ENCODE measurements around the gene DMAC2L. TPM values are rescaled to one million over a fixed set of nuclear protein-coding genes. Genes with fewer than 3 reads are reported as not detected.

The DMAC2L gene
- total RNA-seq, 4 donors from 2014 or later = 21.1 to 28.3 (median 22.1) TPM

- TF ChIP-seq EP300 (IDR thresholded peaks at IDR 0.05) (no peak), POLR2AphosphoS5 (IDR thresholded peaks at IDR 0.05) (peak; percentile 20), CTCF (IDR thresholded peaks at IDR 0.05) (peak; percentile 66 to 87 (median 82))
- Histone ChIP-seq H3K27ac (peak overlapping the region; percentile 49 to 77 (median 70)), H3K4me1 (peaks cover 0 to 25% (median 0%) of the 10 kb centered on the region in 3 donors), H3K36me3 (peaks cover 0 to 22% of the 10 kb centered on the region in 2 donors), H3K27me3 (no peaks in the 10 kb centered on the region), H3K4me3 (peak overlapping the region; percentile 17 to 20), H3K9me3 (no peaks in the 10 kb centered on the region)
- 0 to 7% methylated on average over 6 of the region's 9 CpGs for WGBS, 2 donors (ENCODE audit: low coverage in 1 of 2)
- peak; percentile 94 for ATAC-seq
These were observed 9.0 kb downstream of the DMAC2L start for GRCh38 chr14:50321009-50321660.

- H3K36me3 ChIP-seq = peaks cover 0 to 31% of the 10 kb centered on the region in 2 donors
- H3K4me3 ChIP-seq = no peak overlapping the region
- no peak overlapping the region for H3K27ac ChIP-seq
- no peaks in the 10 kb centered on the region for H3K27me3 ChIP-seq
- TF ChIP-seq POLR2AphosphoS5 (IDR thresholded peaks at IDR 0.05) (no peak), EP300 (IDR thresholded peaks at IDR 0.05) (no peak), CTCF (IDR thresholded peaks at IDR 0.05) (no peak)
- ATAC-seq = no peak
- H3K9me3 ChIP-seq = no peaks in the 10 kb centered on the region
- H3K4me1 ChIP-seq = peaks cover 0 to 27% (median 10%) of the 10 kb centered on the region in 3 donors
These were observed 19.5 kb downstream of the DMAC2L start for GRCh38 chr14:50331596-50331995.

GRCh38 chr14:50333014-50333509, 20.9 kb downstream of the DMAC2L start:
- Histone ChIP-seq H3K36me3 (peaks cover 0 to 25% of the 10 kb centered on the region in 2 donors), H3K27me3 (no peaks in the 10 kb centered on the region), H3K9me3 (no peaks in the 10 kb centered on the region), H3K4me3 (no peak overlapping the region), H3K27ac (no peak overlapping the region), H3K4me1 (peaks cover 0 to 31% (median 10%) of the 10 kb centered on the region in 3 donors)
- TF ChIP-seq EP300 (IDR thresholded peaks at IDR 0.05) (no peak), CTCF (IDR thresholded peaks at IDR 0.05) (no peak)
- ATAC-seq = peak; percentile 85
- WGBS, 2 donors (ENCODE audit: low coverage in 1 of 2) = 52 to 58% methylated on average over 3 of the region's 3 CpGs

GRCh38 chr14:50334211-50334610, 22.1 kb downstream of the DMAC2L start:
- Histone ChIP-seq H3K27me3 (no peaks in the 10 kb centered on the region), H3K36me3 (peaks cover 0 to 25% of the 10 kb centered on the region in 2 donors), H3K27ac (no peak overlapping the region), H3K4me3 (no peak overlapping the region), H3K4me1 (peaks cover 0 to 31% (median 10%) of the 10 kb centered on the region in 3 donors), H3K9me3 (no peaks in the 10 kb centered on the region)
- TF ChIP-seq EP300 (IDR thresholded peaks at IDR 0.05) (no peak), POLR2A (IDR thresholded peaks at IDR 0.05) (no peak), POLR2AphosphoS5 (IDR thresholded peaks at IDR 0.05) (no peak), CTCF (IDR thresholded peaks at IDR 0.05) (no peak)
- 98 to 100% methylated on average over 1 to 5 of the region's 8 CpGs for WGBS, 2 donors (ENCODE audit: low coverage in 1 of 2)
- no peak for ATAC-seq

- TF ChIP-seq POLR2AphosphoS5 (IDR thresholded peaks at IDR 0.05) (no peak), EP300 (IDR thresholded peaks at IDR 0.05) (no peak), CTCF (IDR thresholded peaks at IDR 0.05) (peak in 1 of 4 experiments; percentile 27), POLR2A (IDR thresholded peaks at IDR 0.05) (no peak)
- peak overlapping the region in 3 of 4 donors; percentile 62 to 77 (median 65) for H3K27ac ChIP-seq
- H3K27me3 ChIP-seq = no peaks in the 10 kb centered on the region
- WGBS, 2 donors (ENCODE audit: low coverage in 1 of 2) = 11 to 21% methylated on average over 6 to 7 of the region's 7 CpGs
- ATAC-seq = peak; percentile 57
- no peak overlapping the region for H3K4me3 ChIP-seq
- peaks cover 0 to 31% (median 10%) of the 10 kb centered on the region in 3 donors for H3K4me1 ChIP-seq
- no peaks in the 10 kb centered on the region for H3K9me3 ChIP-seq
- H3K36me3 ChIP-seq = peaks cover 0 to 16% of the 10 kb centered on the region in 2 donors
These were observed 23.3 kb downstream of the DMAC2L start for GRCh38 chr14:50335389-50335788.

Measured in gastroesophageal sphincter (tissue), 4 donors.